Trophoblast cell (in vitro differentiated cells and primary cell): ENCODE measurements around the gene NOXRED1.

Experiments
- DNase-seq, 2 donors: peaks; one replicate each; pipeline ENCODE4 v3.0.0-alpha.2; 2016
- H2AFZ ChIP-seq: 2 replicates; pipeline ENCODE4 v1.6.1; 2013; ENCODE audit warnings: low read length, moderate library complexity, mild to moderate bottlenecking; ENCODE audit not compliant: insufficient read depth, poor library complexity
- H2AK5ac ChIP-seq: 2 replicates; pipeline ENCODE4 v1.6.1; 2013; ENCODE audit warnings: mild to moderate bottlenecking, low read length
- H2BK120ac ChIP-seq: 2 replicates; pipeline ENCODE4 v1.6.1; 2013; ENCODE audit warnings: low read length, mild to moderate bottlenecking, moderate library complexity; ENCODE audit not compliant: insufficient read depth, poor library complexity
- H2BK12ac ChIP-seq: 2 replicates; pipeline ENCODE4 v1.6.1; 2013; ENCODE audit warnings: mild to moderate bottlenecking, low read length, moderate library complexity
- H2BK5ac ChIP-seq: 2 replicates; pipeline ENCODE4 v1.6.1; 2013; ENCODE audit warnings: low read length, low read depth, moderate library complexity, mild to moderate bottlenecking; ENCODE audit not compliant: poor library complexity
- H3K14ac ChIP-seq: 2 replicates; pipeline ENCODE4 v1.6.1; 2013; ENCODE audit warnings: mild to moderate bottlenecking, low read length
- H3K18ac ChIP-seq: 2 replicates; pipeline ENCODE4 v1.6.1; 2013; ENCODE audit warnings: mild to moderate bottlenecking, low read length
- H3K23ac ChIP-seq: 2 replicates; pipeline ENCODE4 v1.6.1; 2013; ENCODE audit warnings: low read length
- H3K27ac ChIP-seq: 2 replicates; pipeline ENCODE4 v1.5.1; 2013; ENCODE audit warnings: low read depth, mild to moderate bottlenecking, inconsistent platforms, low read length, moderate library complexity
- H3K27me3 ChIP-seq: 2 replicates; pipeline ENCODE4 v1.6.1; 2013; ENCODE audit warnings: inconsistent platforms, mild to moderate bottlenecking, low read length, moderate library complexity; ENCODE audit not compliant: insufficient read depth
- H3K36me3 ChIP-seq, 2 experiments: 1 replicate in 1 of 2; 2 replicates in 1 of 2; pipeline ENCODE4 v1.6.1; 2013; ENCODE audit warnings: low read length in 2 of 2, mild to moderate bottlenecking in 2 of 2, moderate library complexity in 1 of 2; ENCODE audit not compliant: insufficient read depth in 2 of 2, control insufficient read depth in 1 of 2
- H3K4ac ChIP-seq: 2 replicates; pipeline ENCODE4 v1.6.1; 2013; ENCODE audit warnings: low read depth, mild to moderate bottlenecking, low read length, moderate library complexity
- H3K4me1 ChIP-seq, 2 experiments: 1 replicate in 1 of 2; 2 replicates in 1 of 2; pipeline ENCODE4 v1.6.1; 2013; ENCODE audit warnings: low read length in 2 of 2, mild to moderate bottlenecking in 2 of 2, moderate library complexity in 1 of 2; ENCODE audit not compliant: insufficient read depth in 2 of 2, control insufficient read depth in 1 of 2
- H3K4me2 ChIP-seq: 2 replicates; pipeline ENCODE4 v1.6.1; 2013; ENCODE audit warnings: inconsistent platforms, mild to moderate bottlenecking, low read length, moderate library complexity
- H3K4me3 ChIP-seq: 2 replicates; pipeline ENCODE4 v1.5.1; 2013; ENCODE audit warnings: mild to moderate bottlenecking, low read depth, low read length, inconsistent platforms
- H3K79me1 ChIP-seq: one replicate; pipeline ENCODE4 v1.6.1; 2013; ENCODE audit warnings: low read length
- H3K79me2 ChIP-seq: 2 replicates; pipeline ENCODE4 v1.6.1; 2013; ENCODE audit warnings: low read length, mild to moderate bottlenecking; ENCODE audit not compliant: control insufficient read depth, insufficient read depth, poor library complexity
- H3K9ac ChIP-seq: 2 replicates; pipeline ENCODE4 v1.6.1; 2013; ENCODE audit warnings: mild to moderate bottlenecking, low read length
- H3K9me3 ChIP-seq: 2 replicates; pipeline ENCODE4 v1.6.1; 2013; ENCODE audit warnings: low read depth, mild to moderate bottlenecking, control low read depth, inconsistent platforms, low read length; ENCODE audit not compliant: insufficient read depth
- H4K12ac ChIP-seq: 2 replicates; pipeline ENCODE4 v1.6.1; 2013; ENCODE audit warnings: low read depth, mild to moderate bottlenecking, low read length, moderate library complexity
- H4K8ac ChIP-seq: 2 replicates; pipeline ENCODE4 v1.6.1; 2013; ENCODE audit warnings: low read depth, mild to moderate bottlenecking, low read length, moderate library complexity
- H4K91ac ChIP-seq: one replicate; pipeline ENCODE4 v1.6.1; 2013; ENCODE audit warnings: low read depth, mild to moderate bottlenecking, low read length, moderate library complexity
- WGBS: extraction: QIAGEN DNeasy Blood & Tissue Kit; methylation state at CpG from one replicate; pipeline ENCODE4 v1.1.7; 2013; ENCODE audit warnings: missing lambda C conversion rate; ENCODE audit not compliant: insufficient read length, insufficient coverage; ENCODE audit errors: extremely low coverage; 5-methylcytosine and 5-hydroxymethylcytosine counted together

Gene NOXRED1

GRCh38 chr14:77372304-77372841, 51.0 kb downstream of the NOXRED1 start:
- no peak overlapping the region for H2AFZ ChIP-seq

DNA sequence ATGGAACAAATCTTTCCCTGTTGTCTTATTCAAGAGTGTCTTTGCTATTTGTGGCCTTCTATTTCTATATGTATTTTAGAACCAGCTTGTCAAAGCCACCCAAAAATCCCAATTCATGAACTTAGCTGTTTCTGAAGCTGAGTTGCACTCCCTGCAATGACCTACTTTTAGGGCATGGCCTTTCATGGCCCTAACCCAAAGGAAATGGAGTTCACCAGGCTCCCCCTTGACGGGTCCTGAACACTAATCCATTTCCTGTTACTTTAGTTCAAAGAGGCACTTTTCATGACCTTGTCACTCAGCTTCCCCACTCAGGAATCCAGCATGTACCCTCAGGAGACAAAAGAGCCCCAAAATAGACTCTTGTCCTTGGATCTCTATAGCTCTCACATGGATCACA, 54.0 kb downstream of the NOXRED1 start:
- H2BK12ac ChIP-seq = no peak overlapping the region
- H2BK120ac ChIP-seq = no peak overlapping the region
- WGBS = no CpG with 5 or more reads among the region's 1 CpG
- H3K14ac ChIP-seq = no peak overlapping the region
- H4K12ac ChIP-seq = no peak overlapping the region
- no peak overlapping the region for H2AFZ ChIP-seq
- H3K79me1 ChIP-seq = no peaks in the 10 kb centered on the region
- no peak overlapping the region for H3K27ac ChIP-seq
- no peak overlapping the region for H3K4me2 ChIP-seq
- no peak overlapping the region for H2AK5ac ChIP-seq
- H3K4me3 ChIP-seq = no peak overlapping the region
- H3K79me2 ChIP-seq = no peaks in the 10 kb centered on the region
- H3K36me3 ChIP-seq = no peaks in the 10 kb centered on the region
- H3K4me1 ChIP-seq = peaks cover 0 to 3% of the 10 kb centered on the region in 2 experiments
- no peaks in the 10 kb centered on the region for H3K9me3 ChIP-seq
- no peak overlapping the region for H4K8ac ChIP-seq
- H3K9ac ChIP-seq = no peak overlapping the region
- H3K27me3 ChIP-seq = no peaks in the 10 kb centered on the region
- no peak overlapping the region for H4K91ac ChIP-seq
- H2BK5ac ChIP-seq = no peak overlapping the region
- H3K4ac ChIP-seq = no peak overlapping the region
- no peak overlapping the region for H3K23ac ChIP-seq
- DNase-seq = no peak
- no peak overlapping the region for H3K18ac ChIP-seq

More at GRCh38 chr14:77372304-77372841, 51.0 kb downstream of the NOXRED1 start:
- Histone ChIP-seq H3K18ac (no peak overlapping the region), H2BK12ac (no peak overlapping the region), H3K9ac (no peak overlapping the region), H3K36me3 (no peaks in the 10 kb centered on the region), H3K27me3 (no peaks in the 10 kb centered on the region), H2BK5ac (no peak overlapping the region), H4K8ac (no peak overlapping the region), H3K79me1 (peaks cover 8% of the 10 kb centered on the region), H4K91ac (no peak overlapping the region), H2BK120ac (no peak overlapping the region), H3K4me3 (no peak overlapping the region), H3K4ac (no peak overlapping the region), H2AK5ac (no peak overlapping the region), H3K4me1 (peaks cover under 1 to 8% of the 10 kb centered on the region in 2 experiments), H3K27ac (no peak overlapping the region), H3K4me2 (no peak overlapping the region), H4K12ac (no peak overlapping the region), H3K9me3 (no peaks in the 10 kb centered on the region), H3K23ac (no peak overlapping the region), H3K14ac (no peak overlapping the region), H3K79me2 (peaks cover 6% of the 10 kb centered on the region)
- no CpG with 5 or more reads among the region's 4 CpGs for WGBS
- no peak for DNase-seq

DNA sequence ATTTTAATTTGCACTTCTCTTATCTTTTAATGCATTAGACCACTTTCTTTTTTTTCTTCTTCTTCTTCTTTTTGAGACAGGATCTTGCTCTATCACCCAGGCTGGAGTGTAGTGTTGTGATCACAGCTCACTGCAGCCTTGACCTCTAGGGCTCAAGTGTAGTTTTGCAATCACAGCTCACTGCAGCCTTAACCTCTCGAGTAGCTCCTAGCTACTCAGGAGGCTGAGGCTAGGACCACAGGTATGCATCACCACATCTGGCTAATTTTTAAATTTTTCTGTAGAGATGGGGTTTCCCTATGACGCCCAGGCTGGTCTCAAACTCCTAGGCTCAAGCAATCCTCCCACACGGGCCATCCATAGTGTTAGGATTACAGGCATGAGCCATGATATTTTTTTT, 59.2 kb downstream of the NOXRED1 start:
- H3K4ac ChIP-seq = no peak overlapping the region
- no peaks in the 10 kb centered on the region for H3K79me2 ChIP-seq
- H3K9me3 ChIP-seq = no peaks in the 10 kb centered on the region
- no peak overlapping the region for H2BK12ac ChIP-seq
- H3K23ac ChIP-seq = no peak overlapping the region
- H3K4me1 ChIP-seq = no peaks in the 10 kb centered on the region
- no peak overlapping the region for H3K14ac ChIP-seq
- no peak overlapping the region for H4K91ac ChIP-seq
- H4K12ac ChIP-seq = no peak overlapping the region
- H3K9ac ChIP-seq = no peak overlapping the region
- H3K4me3 ChIP-seq = no peak overlapping the region
- H3K27me3 ChIP-seq = no peaks in the 10 kb centered on the region
- no peak for DNase-seq
- no peak overlapping the region for H2AK5ac ChIP-seq
- WGBS = no CpG with 5 or more reads among the region's 3 CpGs
- no peak overlapping the region for H3K27ac ChIP-seq
- no peak overlapping the region for H4K8ac ChIP-seq
- H3K18ac ChIP-seq = no peak overlapping the region
- H3K36me3 ChIP-seq = no peaks in the 10 kb centered on the region
- H3K79me1 ChIP-seq = no peaks in the 10 kb centered on the region
- H3K4me2 ChIP-seq = no peak overlapping the region
- H2BK120ac ChIP-seq = no peak overlapping the region
- no peak overlapping the region for H2BK5ac ChIP-seq
- H2AFZ ChIP-seq = no peak overlapping the region

GRCh38 chr14:77359626-77360025, 63.7 kb downstream of the NOXRED1 start:
- Histone ChIP-seq H3K18ac (no peak overlapping the region), H2BK120ac (no peak overlapping the region), H2BK12ac (no peak overlapping the region), H3K4me3 (no peak overlapping the region), H3K23ac (no peak overlapping the region), H3K36me3 (no peaks in the 10 kb centered on the region), H3K27ac (no peak overlapping the region), H3K27me3 (no peaks in the 10 kb centered on the region), H3K14ac (no peak overlapping the region), H3K79me2 (no peaks in the 10 kb centered on the region), H4K8ac (no peak overlapping the region), H4K91ac (no peak overlapping the region), H2AFZ (no peak overlapping the region), H3K4me1 (no peaks in the 10 kb centered on the region), H2AK5ac (no peak overlapping the region), H3K9ac (no peak overlapping the region), H3K79me1 (no peaks in the 10 kb centered on the region), H3K4ac (no peak overlapping the region), H2BK5ac (no peak overlapping the region), H3K4me2 (no peak overlapping the region), H3K9me3 (no peaks in the 10 kb centered on the region), H4K12ac (no peak overlapping the region)
- no CpG with 5 or more reads among the region's 1 CpG for WGBS
- no peak for DNase-seq
